Measurements from ENCODE around the gene PTTG1. TPM values are rescaled to one million over a fixed set of nuclear protein-coding genes. Genes with fewer than 3 reads are reported as not detected.

Gene PTTG1
- total RNA-seq, 4 donors from 2014 or later, result 31.5 to 46.3 (median 43.0) TPM

- no peak for TF ChIP-seq CTCF (IDR thresholded peaks at IDR 0.05)
- TF ChIP-seq POLR2A (IDR thresholded peaks at IDR 0.05), result no peak
- no peak for DNase-seq (ENCODE audit: low spot score in 2 of 2)
- intact Hi-C loops (cut with DNase I; ENCODE audit: low total_unique reads), result no loop called here
- 86 to 93% methylated on average over 6 of the region's 6 CpGs for WGBS, 2 donors
- H3K4me3 ChIP-seq (ENCODE audit: low read depth, poor library complexity, severe bottlenecking), result no peak overlapping the region
These were observed 55.8 kb downstream of the PTTG1 start for GRCh38 chr5:160477266-160477970.

- intact Hi-C loops (cut with DNase I; ENCODE audit: low total_unique reads), result no loop called here
- no peak overlapping the region for H3K4me3 ChIP-seq (ENCODE audit: low read depth, poor library complexity, severe bottlenecking)
- no peak for TF ChIP-seq CTCF (IDR thresholded peaks at IDR 0.05)
- no peak for TF ChIP-seq POLR2A (IDR thresholded peaks at IDR 0.05)
These were observed 56.5 kb downstream of the PTTG1 start for GRCh38 chr5:160478163-160478562.

More at GRCh38 chr5:160478163-160478562, 56.5 kb downstream of the PTTG1 start:
- no peak for DNase-seq (ENCODE audit: low spot score in 2 of 2)
- 70 to 75% methylated on average over 2 of the region's 2 CpGs for WGBS, 2 donors

Small RNAs within 50 kb of the gene (microRNA-seq; reads per million reads assigned to microRNA genes)
- 0 reads per million in 2 donors for gene MIR3142 (ENCODE audit: borderline number of aligned reads in 1 of 2, borderline replicate concordance in 2 of 2)

Other genes starting within 250 kb of the PTTG1 start
- gene FABP6, start 192.3 kb upstream of the PTTG1 start, total RNA-seq, result 1 to 10 TPM in 1 of 4 donors, not detected in 3; 1.0 TPM
- gene CCNJL, start 109.3 kb upstream of the PTTG1 start, total RNA-seq, result under 1 TPM; 0.08 to 0.34 (median 0.22) TPM
- gene C1QTNF2, start 51.2 kb upstream of the PTTG1 start, total RNA-seq, result under 1 TPM in 2 of 4 donors, not detected in 2; 0.59 to 0.65 TPM
- gene FAM200C, start 21.8 kb upstream of the PTTG1 start, total RNA-seq, result 1 to 10 TPM; 1.3 to 3.2 (median 2.3) TPM
- gene SLU7, start 2.8 kb upstream of the PTTG1 start, total RNA-seq, result 100 to 1,000 TPM in 1 of 4 donors, 10 to 100 TPM in 3; 65.6 to 125 (median 87.5) TPM